Raji (cell line): ENCODE results near the gene PDGFB.

Source experiments
- POLR2A ChIP-seq: IDR thresholded peaks from 2 replicates; pipeline ENCODE4 v1.6.1; 2011; ENCODE audit warnings: low read depth, low read length, control low read depth; ENCODE audit not compliant: insufficient read depth

PDGFB gene

DNA sequence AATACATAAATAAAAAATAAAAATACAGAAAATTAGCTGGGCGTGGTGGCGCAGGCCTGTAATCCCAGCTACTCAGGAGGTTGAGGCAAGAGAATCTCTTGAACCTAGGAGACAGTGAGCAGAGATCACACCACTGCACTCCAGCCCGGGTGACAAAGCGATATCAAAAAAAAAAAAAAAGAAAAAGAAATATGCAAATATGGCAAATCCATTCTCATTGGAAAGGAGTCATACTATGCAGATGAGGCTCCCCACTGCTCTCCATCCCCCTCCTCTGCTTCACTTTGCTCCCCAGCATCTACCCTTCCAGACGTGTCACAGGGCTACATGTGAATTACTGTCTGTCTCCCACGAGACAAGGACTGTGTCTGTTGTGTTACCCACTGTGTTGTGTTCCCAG is 36.3 kb upstream of the PDGFB start:
- no peak for TF ChIP-seq POLR2A

- TF ChIP-seq POLR2A, result no peak
These were observed 35.5 kb upstream of the PDGFB start for GRCh38 chr22:39280250-39280649.

DNA sequence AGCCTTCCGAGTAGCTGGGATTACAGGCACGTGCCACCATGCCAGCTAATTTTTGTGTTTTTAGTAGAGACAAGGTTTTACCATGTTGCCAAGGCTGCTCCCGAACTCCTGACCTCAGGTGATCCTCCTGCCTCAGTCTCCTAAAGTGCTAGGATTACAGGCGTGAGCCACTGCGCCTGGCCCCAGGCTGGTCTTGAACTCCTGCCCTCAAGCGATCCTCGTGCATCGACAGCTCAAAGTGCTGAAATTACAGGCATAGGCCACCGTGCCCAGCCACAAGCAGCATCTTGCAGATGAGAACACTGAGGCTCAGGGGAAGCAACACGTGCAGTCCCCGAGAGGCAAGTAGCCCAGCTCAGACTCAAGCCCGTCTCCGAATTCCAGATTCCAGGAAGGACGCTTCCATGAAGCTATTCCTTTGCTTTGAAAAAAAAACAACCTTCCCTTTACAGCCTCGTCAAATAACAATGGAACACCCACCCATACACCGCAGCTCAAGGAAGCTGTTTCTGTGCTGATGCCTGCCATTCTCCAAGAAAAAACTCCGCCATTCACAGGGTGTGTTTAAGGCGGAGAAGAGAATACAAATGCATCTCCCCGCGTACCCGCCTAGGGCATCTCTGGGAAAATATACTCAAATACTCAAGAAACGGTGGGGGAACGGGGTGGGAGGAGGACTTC is 34.5 kb upstream of the PDGFB start:
- no peak for TF ChIP-seq POLR2A

- TF ChIP-seq POLR2A, result no peak
These were observed 33.3 kb upstream of the PDGFB start for GRCh38 chr22:39278040-39278439.

DNA sequence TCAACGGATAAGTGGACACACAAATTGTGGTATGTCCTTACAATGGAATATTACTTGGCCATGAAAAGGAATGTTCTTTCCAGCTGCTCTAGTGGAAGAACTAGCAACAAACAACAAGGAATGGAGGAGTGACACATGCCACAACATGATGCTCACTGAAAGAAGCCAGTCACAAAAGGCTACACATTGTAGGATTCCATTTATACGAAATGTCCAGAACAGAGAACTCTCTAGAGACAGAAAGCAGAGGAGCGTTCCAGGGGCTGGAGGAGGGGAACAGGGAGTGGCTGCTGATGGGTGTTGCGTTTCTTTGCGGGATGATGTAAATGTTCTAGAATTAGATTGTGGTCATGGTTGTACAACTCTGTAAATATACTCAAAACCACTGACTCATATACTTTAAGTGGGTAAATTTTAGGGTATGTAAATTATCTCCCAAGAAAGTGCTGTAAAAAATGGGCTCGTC is 32.4 kb upstream of the PDGFB start:
- TF ChIP-seq POLR2A, result no peak

DNA sequence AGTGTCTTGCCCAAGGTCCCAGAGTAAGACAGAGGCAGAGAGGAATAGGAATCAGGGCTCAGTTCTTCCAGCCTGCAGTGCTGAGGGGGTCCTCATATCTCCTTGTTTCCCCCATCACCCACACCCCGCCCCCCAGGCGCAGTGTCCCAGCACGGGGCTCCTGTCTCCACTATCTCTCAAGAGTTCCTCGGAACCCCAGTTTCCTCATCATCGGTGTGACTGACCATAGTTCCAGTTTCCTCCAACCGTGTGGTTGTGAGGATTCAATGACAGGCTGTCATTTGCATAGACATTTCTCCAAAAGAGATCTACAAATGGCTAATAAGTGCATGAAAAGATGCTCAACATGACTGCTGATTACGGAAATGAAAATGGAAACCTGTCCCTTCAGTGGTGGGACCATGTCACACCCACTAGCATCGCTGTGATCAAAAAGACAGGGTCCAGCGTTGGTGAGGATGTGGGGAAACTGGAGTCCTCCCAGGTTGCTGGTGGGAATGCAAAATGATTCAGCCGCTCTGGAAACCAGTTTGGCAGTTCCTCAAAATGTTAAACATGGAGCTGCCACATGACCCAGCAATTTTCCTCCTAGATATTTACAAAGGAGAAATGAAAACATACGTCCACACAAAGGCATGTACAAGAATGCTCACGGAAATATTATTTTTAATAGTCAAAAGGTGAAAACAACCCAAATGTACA is 31.8 kb upstream of the PDGFB start:
- no peak for TF ChIP-seq POLR2A

GRCh38 chr22:39275814-39276439 is 31.1 kb upstream of the PDGFB start:
- no peak for TF ChIP-seq POLR2A

GRCh38 chr22:39273950-39274887 is 29.4 kb upstream of the PDGFB start:
- TF ChIP-seq POLR2A, result no peak

GRCh38 chr22:39270792-39271191 is 26.0 kb upstream of the PDGFB start:
- TF ChIP-seq POLR2A, result no peak

GRCh38 chr22:39270280-39270679 is 25.5 kb upstream of the PDGFB start:
- no peak for TF ChIP-seq POLR2A

GRCh38 chr22:39269095-39269790 is 24.5 kb upstream of the PDGFB start:
- TF ChIP-seq POLR2A, result no peak

GRCh38 chr22:39268645-39269044 is 23.9 kb upstream of the PDGFB start:
- no peak for TF ChIP-seq POLR2A

DNA sequence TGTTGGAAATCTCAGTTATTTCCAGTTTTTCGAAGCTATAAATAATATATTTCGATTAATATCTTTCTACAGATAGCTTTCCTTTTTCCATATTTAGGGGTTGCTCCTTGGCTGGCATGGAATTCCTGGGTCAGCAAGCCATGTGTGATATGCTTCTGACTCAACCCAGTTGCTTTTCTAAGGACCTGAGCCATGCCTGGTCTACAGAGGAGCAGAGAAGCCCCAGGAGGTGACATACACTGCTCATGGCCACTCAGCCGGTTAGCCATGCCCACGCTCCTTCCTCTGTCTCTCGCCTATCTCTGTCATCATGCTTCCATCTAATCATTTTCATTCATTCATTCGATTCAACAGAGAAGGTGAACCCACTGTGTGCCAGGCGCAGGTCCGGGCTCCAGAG is 23.2 kb upstream of the PDGFB start:
- TF ChIP-seq POLR2A, result no peak

DNA sequence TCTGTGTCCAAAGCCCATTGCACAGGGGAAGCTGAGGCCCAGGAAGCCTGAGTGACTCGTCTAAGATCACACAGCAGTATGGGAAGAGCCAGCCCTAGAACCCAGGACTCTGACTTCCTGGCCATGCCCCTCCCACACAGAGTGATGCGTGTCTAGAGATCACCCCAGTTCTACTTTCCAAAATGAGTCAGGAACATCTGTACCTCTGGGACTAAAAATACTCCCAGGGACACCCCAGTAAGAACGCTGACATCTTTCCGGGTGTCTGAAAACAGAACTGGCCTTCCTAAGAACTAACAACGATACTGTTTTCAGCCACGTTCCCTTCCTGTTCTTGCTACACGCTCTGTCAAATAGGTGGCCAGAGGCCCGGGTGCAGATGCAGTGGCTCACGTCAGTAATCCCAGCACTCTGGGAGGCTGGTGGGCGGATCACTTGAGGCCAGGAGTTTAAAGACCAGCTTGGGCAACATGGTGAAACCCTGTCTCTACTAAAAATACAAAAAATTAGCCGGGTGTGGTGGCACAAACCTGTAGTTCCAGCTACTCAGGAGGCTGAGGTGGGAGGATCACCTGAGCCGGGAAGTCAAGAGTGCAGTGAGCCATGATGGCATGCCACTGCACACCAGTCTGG is 21.7 kb upstream of the PDGFB start:
- TF ChIP-seq POLR2A, result no peak
